Testis (tissue), 5 donors: ENCODE data around the gene GRM4. TPM values are rescaled to one million over a fixed set of nuclear protein-coding genes. Genes with fewer than 3 reads are reported as not detected.
A peak's percentile ranks its signal among the peaks of the same experiment; 100 is the strongest.
"Not testable (repeated sequence)": the region's sequence is repeated elsewhere in the genome, so short reads cannot be mapped to it uniquely, and the experiment has no call there.

ENCODE experiments used
- DNase-seq: peaks from one replicate; pipeline ENCODE4 v3.0.0-alpha.2; 2019
- H3K27ac ChIP-seq, 2 donors: fragments of 200-600 bp; sonication (generic); one replicate each; pipeline ENCODE4 v1.5.1; 2019
- H3K27me3 ChIP-seq: fragments of 200-600 bp; sonication (generic); one replicate; pipeline ENCODE4 v1.5.1; 2019
- H3K36me3 ChIP-seq: fragments of 200-600 bp; sonication (generic); one replicate; pipeline ENCODE4 v1.5.1; 2017; ENCODE audit warnings: low read depth; ENCODE audit errors: missing control alignments
- H3K4me1 ChIP-seq: fragments of 200-600 bp; sonication (generic); one replicate; pipeline ENCODE4 v1.5.1; 2019
- H3K4me3 ChIP-seq, 2 donors: fragments of 200-600 bp; sonication (generic); one replicate each; pipeline ENCODE4 v1.5.1; 2017 to 2019
- H3K9me3 ChIP-seq: fragments of 200-600 bp; sonication (generic); one replicate; pipeline ENCODE4 v1.5.1; 2017
- POLR2A ChIP-seq: fragments of 450-650 bp; IDR thresholded peaks from one replicate; pipeline ENCODE4 v1.6.1; 2017; ENCODE audit warnings: antibody characterized with exemption, mild to moderate bottlenecking, moderate library complexity
- WGBS, 2 donors: methylation state at CpG; one replicate each; pipeline ENCODE4 v1.1.5; 2018; 5-methylcytosine and 5-hydroxymethylcytosine counted together
- intact Hi-C: fragments of 100-400 bp; cut with DNase I; formaldehyde crosslinking; loops from one replicate; pipeline ENCODE4 v1.15.1; 2023; ENCODE audit warnings: low total_unique reads
- long read RNA-seq, 2 donors: transcript quantifications; one replicate each; lab custom pipeline, GENCODE V29; 2026
- polyA plus RNA-seq: library from polyadenylated mRNA; stranded (reverse); fragments of 350-450 nt; fragmentation: Illumina TruSeq; extraction: RNeasy Lipid Tissue Mini Kit (QIAGEN cat#74804); gene quantifications from one replicate; pipeline ENCODE4 v1.2.3, GENCODE V29; 2014; ENCODE audit warnings: low read depth, low replicate concordance; ENCODE audit not compliant: insufficient read depth
- total RNA-seq, 2 donors: library from RNA; depleted of rRNA; stranded (reverse); fragments of >200 nt; gene quantifications; one replicate each; pipeline ENCODE4 v1.2.3, GENCODE V29; 2016
- TF ChIP-seq, protein P1 (sequence below), 3 experiments: fragments of 450-650 bp in 2 of 3; fragments of 200-600 bp in 1 of 3; sonication (generic) in 1 of 3; IDR thresholded peaks; one replicate each; pipeline ENCODE4 v1.5.1; 2016 to 2019; ENCODE audit warnings: antibody characterized with exemption in 3 of 3, mild to moderate bottlenecking in 2 of 3, moderate library complexity in 1 of 3

GRM4 gene
- total RNA-seq (1 to 10 TPM; 3.5 TPM), polyA plus RNA-seq (1.6 TPM)
- long read RNA-seq, donor 1: 0 reads
- long read RNA-seq, donor 2: 0 reads

DNA sequence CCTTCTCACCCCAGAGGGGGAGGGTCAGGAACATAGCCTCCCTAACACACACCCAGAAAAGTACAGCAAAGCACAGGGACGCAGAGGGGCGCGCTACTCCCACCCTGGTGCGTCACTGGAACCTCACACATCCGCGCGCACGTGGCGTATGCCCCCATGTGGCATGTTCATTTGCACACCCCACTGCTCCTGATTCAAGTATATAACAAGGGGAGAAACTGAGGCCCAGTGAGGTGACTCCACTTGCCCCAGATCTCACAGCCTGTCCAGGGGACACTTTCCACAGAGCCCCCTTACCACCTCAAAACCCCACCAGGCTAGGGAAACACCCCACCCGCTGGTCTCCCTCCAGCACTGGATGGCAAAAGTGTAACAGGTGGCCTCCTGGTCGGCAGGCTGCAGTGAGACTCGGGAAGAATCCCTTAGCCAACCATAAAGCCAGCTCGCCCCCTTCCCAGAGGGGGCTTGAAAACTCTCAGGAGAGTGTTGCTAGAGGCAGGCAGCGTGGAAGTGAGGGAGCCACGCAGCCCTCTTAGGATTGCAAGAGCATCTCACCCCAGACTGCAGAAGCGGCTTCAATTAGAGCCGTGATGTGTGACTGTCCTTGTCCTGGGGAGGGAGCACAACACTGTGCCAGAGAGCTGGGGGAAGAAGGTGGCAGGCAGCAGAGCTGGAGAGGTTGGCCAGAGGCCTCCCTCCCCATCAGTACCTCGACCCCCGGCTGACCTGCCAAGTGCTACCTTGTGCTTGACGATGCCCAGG lies at the start of gene GRM4:
TSS of gene GRM4 (minus strand) at position 67 of the 762 bp plus-strand sequence. CDS start 12,591 bp downstream, outside the sequence.
- H3K27ac ChIP-seq: no peak within 1 kb of the TSS
- WGBS, 2 donors: 42 to 48% methylated on average over 8 to 20 of the region's 20 CpGs
- H3K4me3 ChIP-seq: peak within 1 kb of the TSS; percentile 31 to 52
- H3K9me3 ChIP-seq: no peaks in the 10 kb centered on the region
- DNase-seq: no peak
- intact Hi-C loops: no loop called here
- peaks cover 25% of the 10 kb centered on the region for H3K4me1 ChIP-seq
- TF ChIP-seq, protein P1, sequence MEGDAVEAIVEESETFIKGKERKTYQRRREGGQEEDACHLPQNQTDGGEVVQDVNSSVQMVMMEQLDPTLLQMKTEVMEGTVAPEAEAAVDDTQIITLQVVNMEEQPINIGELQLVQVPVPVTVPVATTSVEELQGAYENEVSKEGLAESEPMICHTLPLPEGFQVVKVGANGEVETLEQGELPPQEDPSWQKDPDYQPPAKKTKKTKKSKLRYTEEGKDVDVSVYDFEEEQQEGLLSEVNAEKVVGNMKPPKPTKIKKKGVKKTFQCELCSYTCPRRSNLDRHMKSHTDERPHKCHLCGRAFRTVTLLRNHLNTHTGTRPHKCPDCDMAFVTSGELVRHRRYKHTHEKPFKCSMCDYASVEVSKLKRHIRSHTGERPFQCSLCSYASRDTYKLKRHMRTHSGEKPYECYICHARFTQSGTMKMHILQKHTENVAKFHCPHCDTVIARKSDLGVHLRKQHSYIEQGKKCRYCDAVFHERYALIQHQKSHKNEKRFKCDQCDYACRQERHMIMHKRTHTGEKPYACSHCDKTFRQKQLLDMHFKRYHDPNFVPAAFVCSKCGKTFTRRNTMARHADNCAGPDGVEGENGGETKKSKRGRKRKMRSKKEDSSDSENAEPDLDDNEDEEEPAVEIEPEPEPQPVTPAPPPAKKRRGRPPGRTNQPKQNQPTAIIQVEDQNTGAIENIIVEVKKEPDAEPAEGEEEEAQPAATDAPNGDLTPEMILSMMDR (IDR thresholded peaks at IDR 0.05): no peak
- no peak for TF ChIP-seq POLR2A
- no peaks in the 10 kb centered on the region for H3K36me3 ChIP-seq
- no peaks in the 10 kb centered on the region for H3K27me3 ChIP-seq

GRCh38 chr6:34194772-34195171 lies 48.9 kb upstream of the GRM4 start:
- Histone ChIP-seq H3K27me3 (no peaks in the 10 kb centered on the region), H3K4me1 (no peaks in the 10 kb centered on the region), H3K9me3 (no peaks in the 10 kb centered on the region), H3K4me3 (no peak overlapping the region), H3K36me3 (no peaks in the 10 kb centered on the region), H3K27ac (no peak overlapping the region)
- DNase-seq: no peak
- 93 to 94% methylated on average over 3 of the region's 3 CpGs for WGBS, 2 donors
- intact Hi-C loops: loop anchor here (10.0 kb wide), 1 partner anchor 220 kb away; no protein-coding TSS in a partner anchor
- TF ChIP-seq POLR2A: no peak
- TF ChIP-seq, protein P1 (IDR thresholded peaks at IDR 0.05): no peak

- intact Hi-C loops: loop anchor here (10.0 kb wide), 1 partner anchor 224 kb away; no protein-coding TSS in a partner anchor
- no peaks in the 10 kb centered on the region for H3K9me3 ChIP-seq
- no peak overlapping the region for H3K4me3 ChIP-seq
- no peaks in the 10 kb centered on the region for H3K27me3 ChIP-seq
- no peak for TF ChIP-seq POLR2A
- TF ChIP-seq, protein P1 (IDR thresholded peaks at IDR 0.05): no peak
- no peak for DNase-seq
- H3K4me1 ChIP-seq: no peaks in the 10 kb centered on the region
- H3K36me3 ChIP-seq: no peaks in the 10 kb centered on the region
- 79 to 86% methylated on average over 13 to 14 of the region's 14 CpGs for WGBS, 2 donors
- no peak overlapping the region for H3K27ac ChIP-seq
Measured at GRCh38 chr6:34190504-34191122, 44.7 kb upstream of the GRM4 start.

GRCh38 chr6:34189806-34190503 lies 44.1 kb upstream of the GRM4 start:
- Histone ChIP-seq H3K4me1 (no peaks in the 10 kb centered on the region), H3K36me3 (no peaks in the 10 kb centered on the region), H3K27ac (no peak overlapping the region), H3K4me3 (no peak overlapping the region), H3K27me3 (no peaks in the 10 kb centered on the region), H3K9me3 (no peaks in the 10 kb centered on the region)
- no peak for TF ChIP-seq POLR2A
- TF ChIP-seq, protein P1 (IDR thresholded peaks at IDR 0.05): no peak
- no peak for DNase-seq
- WGBS, 2 donors: 90 to 95% methylated on average over 10 to 12 of the region's 12 CpGs
- intact Hi-C loops: loop anchor here (10.0 kb wide), 1 partner anchor 225 kb away; no protein-coding TSS in a partner anchor

- DNase-seq, H3K27ac ChIP-seq, intact Hi-C loops, H3K4me3 ChIP-seq, H3K9me3 ChIP-seq, H3K36me3 ChIP-seq, H3K4me1 ChIP-seq, H3K27me3 ChIP-seq: not testable (repeated sequence)
- 90 to 91% methylated on average over 5 of the region's 5 CpGs for WGBS, 2 donors
Measured at GRCh38 chr6:34184726-34185125, 38.8 kb upstream of the GRM4 start.
